Cardiac septum (tissue), 1 donor: ENCODE measurements around the gene RERE. TPM values are rescaled to one million over a fixed set of nuclear protein-coding genes. Genes with fewer than 3 reads are reported as not detected.
"Not testable (repeated sequence)": the region's sequence is repeated elsewhere in the genome, so short reads cannot be mapped to it uniquely, and the experiment has no call there.

Experiments used
- DNase-seq: peaks from one replicate; pipeline ENCODE4 v3.0.0-alpha.2; 2020; ENCODE audit warnings: low spot score
- intact Hi-C: fragments of 100-400 bp; cut with DNase I; formaldehyde crosslinking; loops from one replicate; pipeline ENCODE4 v1.14.0; 2022
- total RNA-seq: library from RNA; stranded (reverse); fragmentation: NEBNext Ultra II Directional; extraction: Animal tissue kit (Norgen Biotek cat#: 25700); gene quantifications from one replicate; pipeline ENCODE4 v1.2.1, GENCODE V29; 2021
- donor health status: DM: no; HTN: no; CAD: no.

The RERE gene
- total RNA-seq, 1 donor from 2014 or later, result 102 TPM

- DNase-seq, intact Hi-C loops: not testable (repeated sequence)
Observed at GRCh38 chr1:8380310-8380709, 437.1 kb downstream of the RERE start.

- no peak for DNase-seq
- intact Hi-C loops, result no loop called here
Observed at GRCh38 chr1:8379513-8380186, 437.8 kb downstream of the RERE start.

DNA sequence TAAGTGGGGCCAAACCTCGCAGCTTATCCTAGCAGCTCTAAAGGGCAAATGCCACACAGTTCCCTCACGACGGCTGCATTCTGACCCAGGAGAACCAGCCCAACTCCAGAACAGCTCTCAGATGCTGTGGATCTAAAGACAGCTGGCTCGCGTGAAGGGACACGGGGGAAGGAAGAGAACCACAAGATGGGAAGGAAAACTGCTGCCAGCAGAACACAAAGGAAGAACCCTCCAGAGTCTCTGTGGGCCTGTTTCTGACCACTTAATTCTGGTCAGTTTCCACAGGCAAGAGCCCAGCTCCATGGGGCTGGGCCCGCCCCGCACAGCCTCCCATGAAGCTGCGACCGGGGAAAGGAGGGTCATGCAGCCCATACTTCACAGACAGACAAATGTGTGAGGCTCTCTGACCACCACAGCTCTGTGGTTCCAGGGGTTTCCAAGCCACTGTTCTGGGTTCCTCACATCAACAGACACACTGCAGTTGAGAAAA lies 438.4 kb downstream of the RERE start:
- intact Hi-C loops, result no loop called here
- no peak for DNase-seq

DNA sequence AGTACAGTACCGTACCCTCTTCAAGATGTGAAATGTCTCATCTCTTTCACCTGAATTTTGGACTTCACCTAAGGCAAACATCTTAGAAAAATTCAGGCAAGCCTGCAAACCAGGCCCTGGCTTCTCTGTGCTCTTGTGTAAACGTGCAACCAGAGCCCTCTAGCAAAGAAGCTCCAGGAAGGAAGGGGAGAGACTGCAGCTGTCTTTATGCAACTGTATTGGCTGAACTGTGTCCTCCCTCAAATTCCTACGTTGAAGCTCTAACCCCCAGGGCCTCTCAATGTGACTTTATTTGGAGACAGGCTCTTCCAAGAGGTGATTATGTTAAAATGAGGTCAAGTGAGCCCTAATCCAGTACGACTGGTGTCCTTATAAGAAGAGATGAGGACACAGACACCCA lies 439.3 kb downstream of the RERE start:
- intact Hi-C loops, result no loop called here
- no peak for DNase-seq

DNA sequence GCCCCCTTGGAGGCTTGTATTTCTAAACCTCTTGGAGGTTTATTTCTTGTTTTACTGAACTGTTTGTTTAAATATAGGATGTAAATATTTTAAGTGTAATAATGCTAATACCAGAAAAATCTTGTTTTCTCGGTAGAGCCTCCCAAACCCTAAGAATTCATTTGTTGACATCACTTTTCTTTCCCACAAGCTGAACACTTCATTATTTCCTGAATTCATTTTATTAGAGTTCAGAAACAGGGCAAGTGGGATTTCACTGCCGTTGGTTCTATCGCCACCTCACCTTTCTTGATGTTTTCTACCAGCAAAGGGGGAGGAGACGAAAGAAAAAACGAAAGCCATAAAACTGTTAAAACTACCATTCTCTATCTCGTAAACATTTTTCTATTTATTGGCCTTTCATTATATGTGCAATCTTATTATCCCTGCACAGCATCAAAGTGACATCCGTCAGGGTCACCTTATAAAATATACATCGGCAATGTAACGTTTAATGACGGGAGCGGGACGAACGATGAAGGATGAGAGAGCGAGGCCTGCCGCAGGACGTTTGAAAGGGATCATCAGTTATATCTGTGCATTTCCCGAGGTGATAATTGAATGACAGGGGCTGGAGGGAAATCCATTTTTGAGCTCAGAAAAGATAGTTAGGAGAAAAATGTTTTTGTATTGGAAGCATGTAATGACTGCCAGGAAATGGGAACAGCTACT lies 440.0 kb downstream of the RERE start:
- intact Hi-C loops, result no loop called here
- DNase-seq, result no peak

GRCh38 chr1:8376358-8376840 lies 441.0 kb downstream of the RERE start:
- intact Hi-C loops, result no loop called here
- no peak for DNase-seq

DNA sequence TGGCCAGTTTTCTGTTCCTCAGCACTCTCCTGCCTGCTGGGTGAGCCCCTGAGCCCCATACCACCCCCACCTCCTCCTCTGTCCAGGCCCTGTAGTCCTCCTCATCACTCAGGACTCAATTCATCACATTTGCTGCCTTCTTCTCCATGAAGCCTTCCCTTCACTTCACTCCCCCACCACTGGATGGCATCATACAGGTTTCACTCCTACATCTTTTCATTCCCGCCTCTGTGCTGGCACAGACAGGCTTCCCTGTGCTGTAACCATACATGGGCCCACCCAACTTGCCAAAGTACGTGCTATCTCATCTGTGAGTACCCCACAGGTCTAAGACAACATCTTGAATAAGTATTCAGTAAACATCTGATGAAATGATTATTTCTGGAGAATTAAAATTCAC lies 442.6 kb downstream of the RERE start:
- no peak for DNase-seq
- intact Hi-C loops, result loop anchor here (5.0 kb wide), 2 partner anchors 32 to 152 kb away; no protein-coding TSS in a partner anchor

- no peak for DNase-seq
- intact Hi-C loops, result loop anchor here (5.0 kb wide), 2 partner anchors 33 to 153 kb away; no protein-coding TSS in a partner anchor
Observed at GRCh38 chr1:8374356-8374755, 443.1 kb downstream of the RERE start.

GRCh38 chr1:8373581-8374241 lies 443.7 kb downstream of the RERE start:
- intact Hi-C loops, result loop anchor here (2.0 to 5.0 kb wide), 3 partner anchors 34 to 154 kb away; no protein-coding TSS in a partner anchor

GRCh38 chr1:8373125-8373524 lies 444.3 kb downstream of the RERE start:
- no peak for DNase-seq

More at GRCh38 chr1:8373581-8374241, 443.7 kb downstream of the RERE start:
- DNase-seq, result peak; percentile 80

GRCh38 chr1:8371372-8371991 lies 446.0 kb downstream of the RERE start:
- intact Hi-C loops, result loop anchor here (5.0 kb wide), 2 partner anchors 36 to 156 kb away; no protein-coding TSS in a partner anchor
- DNase-seq, result peak; percentile 69

More at GRCh38 chr1:8373125-8373524, 444.3 kb downstream of the RERE start:
- intact Hi-C loops, result loop anchor here (2.0 to 5.0 kb wide), 3 partner anchors 34 to 154 kb away; no protein-coding TSS in a partner anchor

- intact Hi-C loops, result loop anchor here (5.0 kb wide), 2 partner anchors 36 to 156 kb away; no protein-coding TSS in a partner anchor
- peak; percentile 66 for DNase-seq
Observed at GRCh38 chr1:8370905-8371315, 446.5 kb downstream of the RERE start.

DNA sequence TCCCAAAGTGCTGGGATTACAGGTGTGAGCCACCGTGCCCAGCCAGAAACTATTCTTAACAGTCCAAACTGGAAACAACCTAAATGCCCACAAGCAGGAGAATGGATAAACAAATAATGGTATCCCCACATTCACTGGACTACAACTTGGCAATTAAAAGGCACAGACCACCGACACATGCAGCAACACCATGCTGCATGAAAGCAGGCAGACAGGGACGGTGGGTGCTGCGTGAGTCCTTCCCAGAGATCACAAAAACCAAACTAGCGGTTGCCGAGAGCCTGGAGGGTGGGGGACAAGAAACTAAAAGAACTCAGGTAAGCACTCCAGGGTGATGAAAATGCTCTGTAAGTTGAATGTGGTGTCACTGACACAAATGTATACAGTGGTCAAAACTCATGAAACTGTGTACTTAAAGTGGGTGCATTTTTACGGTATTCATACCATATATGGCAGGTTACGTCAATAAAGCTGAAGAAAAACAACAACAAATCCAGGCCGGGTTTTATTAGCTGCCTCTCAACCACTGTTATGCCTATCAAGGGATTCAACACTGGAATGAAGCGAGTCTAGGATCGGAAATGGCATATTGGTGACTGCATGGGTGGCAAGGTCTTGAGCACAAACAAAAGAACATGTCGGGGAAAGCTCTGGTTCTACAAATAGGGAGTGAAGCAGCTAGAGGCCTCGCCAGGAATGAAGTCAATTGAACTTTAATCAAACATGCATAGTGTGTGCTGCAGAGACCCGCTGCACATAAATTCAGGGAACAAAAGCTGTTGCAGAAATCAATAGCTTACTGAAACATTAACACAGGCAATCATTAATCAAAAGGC lies 447.2 kb downstream of the RERE start:
- DNase-seq, result no peak
- intact Hi-C loops, result loop anchor here (5.0 kb wide), 2 partner anchors 37 to 157 kb away; no protein-coding TSS in a partner anchor

DNA sequence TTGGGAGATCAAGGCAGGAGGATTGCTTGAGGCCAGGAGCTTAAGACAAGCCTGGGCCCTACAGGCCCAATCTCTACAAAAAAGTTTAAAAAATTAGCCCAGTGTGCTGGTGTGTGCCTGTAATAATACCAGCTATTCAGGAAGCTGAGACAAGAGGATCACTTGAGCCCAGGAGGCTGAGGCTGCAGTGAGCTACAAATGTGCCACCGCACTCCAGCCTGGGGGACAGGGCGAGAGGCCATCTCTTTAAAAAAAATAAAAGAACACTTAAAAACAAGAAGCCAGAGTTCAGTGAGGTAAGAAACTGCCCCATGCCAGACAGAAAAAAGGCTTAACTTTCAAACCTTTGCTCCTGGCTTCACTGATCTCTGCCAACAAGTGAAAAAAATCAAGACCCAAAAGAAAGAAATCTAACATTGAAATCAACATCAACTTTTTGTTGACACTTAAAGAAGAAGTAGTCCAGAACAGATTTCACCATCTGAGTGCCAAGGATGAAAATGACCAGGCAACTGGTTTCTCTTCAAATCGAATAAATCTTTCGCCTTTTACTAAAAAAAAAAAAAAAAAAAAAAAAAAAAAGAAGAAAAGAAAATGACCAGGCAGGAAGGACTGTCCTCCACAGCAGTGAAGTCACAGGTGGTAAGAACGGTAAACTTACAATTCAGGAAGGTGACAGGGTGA lies 448.3 kb downstream of the RERE start:
- intact Hi-C loops, result no loop called here
- DNase-seq, result no peak

DNA sequence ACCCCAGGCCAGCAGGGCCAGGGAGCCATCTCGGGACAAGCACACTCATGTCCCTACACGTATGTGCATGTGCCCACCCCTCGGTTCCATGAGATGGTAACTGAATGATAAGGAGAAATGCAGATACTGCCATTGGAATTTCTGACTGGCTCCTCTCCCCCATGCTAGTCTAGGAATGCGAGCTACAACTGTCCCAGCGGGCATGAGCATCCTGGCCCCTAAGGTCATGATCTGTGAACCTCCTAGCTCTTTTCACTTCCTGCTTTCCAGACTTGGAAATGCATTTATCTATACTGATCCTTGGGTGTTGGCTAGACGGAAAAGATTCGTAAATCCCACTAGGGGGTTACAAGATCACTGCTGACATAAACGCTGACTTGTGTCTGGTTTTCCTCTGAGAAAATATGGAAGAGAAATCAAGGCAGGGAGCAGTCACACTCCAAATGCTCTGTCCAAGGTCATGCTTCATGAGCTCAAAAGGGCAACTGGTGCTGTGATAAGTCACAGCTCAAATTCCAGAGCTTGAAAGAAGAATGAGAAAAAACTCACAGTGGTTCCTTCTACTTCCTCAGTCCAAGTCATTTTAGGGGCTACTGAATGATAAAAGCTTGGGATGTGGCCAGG lies 449.8 kb downstream of the RERE start:
- intact Hi-C loops, result no loop called here

GRCh38 chr1:8365661-8366362 lies 451.6 kb downstream of the RERE start:
- peak; percentile 74 for DNase-seq
- intact Hi-C loops, result no loop called here

More for the DNA sequence above, 449.8 kb downstream of the RERE start:
- no peak for DNase-seq
